ENCODE results near the gene BICC1.

The BICC1 gene

GRCh38 chr10:58741673-58742072 lies 229.0 kb downstream of the BICC1 start:
- no peak for TF ChIP-seq CTCF (IDR thresholded peaks at IDR 0.05; ENCODE audit: low read depth, low read length)
- no peak for DNase-seq (ENCODE audit: extremely low read depth, low read depth)

- no peak for DNase-seq (ENCODE audit: extremely low read depth, low read depth)
- TF ChIP-seq CTCF (IDR thresholded peaks at IDR 0.05; ENCODE audit: low read depth, low read length): no peak
Measured at GRCh38 chr10:58742141-58742540, 229.5 kb downstream of the BICC1 start.

- TF ChIP-seq CTCF (IDR thresholded peaks at IDR 0.05; ENCODE audit: low read depth, low read length): no peak
- DNase-seq (ENCODE audit: extremely low read depth, low read depth): no peak
Measured at GRCh38 chr10:58743466-58744115, 230.9 kb downstream of the BICC1 start.

- TF ChIP-seq CTCF (IDR thresholded peaks at IDR 0.05; ENCODE audit: low read depth, low read length): no peak
- no peak for DNase-seq (ENCODE audit: extremely low read depth, low read depth)
Measured at GRCh38 chr10:58746474-58747185, 234.0 kb downstream of the BICC1 start.

GRCh38 chr10:58747687-58748086 lies 235.0 kb downstream of the BICC1 start:
- TF ChIP-seq CTCF (IDR thresholded peaks at IDR 0.05; ENCODE audit: low read depth, low read length): no peak
- no peak for DNase-seq (ENCODE audit: extremely low read depth, low read depth)

- DNase-seq (ENCODE audit: extremely low read depth, low read depth): no peak
- TF ChIP-seq CTCF (IDR thresholded peaks at IDR 0.05; ENCODE audit: low read depth, low read length): no peak
Measured at GRCh38 chr10:58752665-58753064, 240.0 kb downstream of the BICC1 start.

GRCh38 chr10:58753425-58753824 lies 240.8 kb downstream of the BICC1 start:
- no peak for DNase-seq (ENCODE audit: extremely low read depth, low read depth)
- TF ChIP-seq CTCF (IDR thresholded peaks at IDR 0.05; ENCODE audit: low read depth, low read length): no peak
